HG03442 (cell line): ENCODE measurements around the gene SMC5.
"Not testable (repeated sequence)": the region's sequence is repeated elsewhere in the genome, so short reads cannot be mapped to it uniquely, and the experiment has no call there.

Experiments used
- ATAC-seq: cut with Tn5 transposase; IDR thresholded peaks from one replicate; pipeline ENCODE4 v1.9.1; 2021; ENCODE audit warnings: mild to moderate bottlenecking, moderate library complexity; ENCODE audit not compliant: unreplicated experiment

Gene SMC5

DNA sequence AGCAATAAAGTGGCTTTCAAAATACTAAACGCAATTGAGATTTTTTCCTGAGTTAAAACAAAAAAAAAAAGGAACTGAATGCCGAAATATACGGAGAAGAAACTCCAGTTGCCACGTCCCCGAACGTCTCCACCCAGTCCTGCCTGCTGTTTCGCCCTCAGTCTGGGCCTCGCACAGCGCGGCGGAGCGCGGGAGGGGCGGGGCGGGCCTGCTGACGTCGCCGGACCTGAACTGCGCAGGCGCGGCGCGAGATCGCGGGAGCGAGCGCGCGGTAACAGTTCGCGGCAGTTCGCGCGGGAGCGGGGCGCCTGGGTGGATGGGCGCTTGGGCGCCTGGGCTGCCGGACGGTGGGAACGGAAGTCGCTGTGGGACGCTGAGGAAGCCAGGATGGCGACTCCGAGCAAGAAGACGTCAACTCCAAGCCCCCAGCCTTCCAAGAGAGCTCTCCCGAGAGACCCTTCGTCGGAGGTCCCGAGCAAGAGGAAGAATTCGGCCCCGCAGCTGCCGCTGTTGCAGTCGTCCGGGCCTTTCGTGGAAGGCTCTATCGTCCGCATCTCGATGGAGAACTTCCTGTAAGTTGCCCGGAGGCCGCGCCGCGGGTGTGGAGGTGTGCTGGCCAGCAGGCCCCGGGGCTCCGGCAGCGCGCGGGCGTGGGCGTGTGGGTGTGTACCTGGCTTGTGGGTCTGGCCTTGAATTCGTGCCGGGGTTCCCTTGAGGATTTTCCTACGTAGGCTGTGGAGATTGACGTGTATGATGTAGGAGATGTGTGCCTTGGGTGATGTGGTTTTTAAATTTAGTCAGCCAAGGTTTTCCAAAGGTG, at the start of gene SMC5:
Gene SMC5 (plus strand): TSS at position 287 of the 820 bp plus-strand sequence. CDS start 101 bp downstream, at position 388.
- ATAC-seq, result peak; percentile 74

DNA sequence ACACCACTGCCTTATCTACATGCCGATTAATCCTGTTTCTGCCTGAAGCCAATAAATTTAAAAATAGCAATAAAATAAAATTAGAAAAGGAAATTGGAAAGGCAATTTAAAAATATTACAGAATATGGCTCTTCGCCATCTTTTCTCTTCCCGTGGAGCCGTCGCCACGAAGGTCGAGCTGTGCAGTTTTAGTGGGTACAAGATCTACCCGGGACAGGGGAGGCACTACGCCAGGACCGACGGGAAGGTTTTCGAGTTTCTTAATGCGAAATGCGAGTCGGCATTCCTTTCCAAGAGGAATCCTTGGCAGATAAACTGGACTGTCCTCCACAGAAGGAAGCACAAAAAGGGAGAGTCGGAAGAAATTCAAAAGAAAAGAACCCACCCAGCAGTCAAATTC, 41.7 kb upstream of the SMC5 start:
- no peak for ATAC-seq

DNA sequence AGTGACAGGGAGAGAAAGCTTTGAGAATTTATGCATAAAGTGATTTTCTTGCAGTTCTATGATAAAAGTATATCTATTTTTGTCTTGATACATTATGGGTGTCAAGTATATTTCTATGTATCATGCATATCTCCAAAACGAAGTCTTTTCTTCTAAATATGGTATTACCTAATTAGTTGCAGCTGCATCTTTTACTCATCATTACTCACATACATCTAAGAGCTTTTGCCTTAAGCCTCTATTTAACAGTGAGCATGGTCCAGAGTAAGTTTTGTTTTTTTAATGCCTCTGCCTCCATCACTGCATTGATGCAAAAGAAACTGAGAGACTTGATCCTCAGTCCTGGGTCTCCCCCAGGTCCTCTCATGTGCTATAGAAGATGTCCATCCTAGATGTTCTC, 40.0 kb upstream of the SMC5 start:
- no peak for ATAC-seq

GRCh38 chr9:70220216-70220615, 38.6 kb upstream of the SMC5 start:
- no peak for ATAC-seq

DNA sequence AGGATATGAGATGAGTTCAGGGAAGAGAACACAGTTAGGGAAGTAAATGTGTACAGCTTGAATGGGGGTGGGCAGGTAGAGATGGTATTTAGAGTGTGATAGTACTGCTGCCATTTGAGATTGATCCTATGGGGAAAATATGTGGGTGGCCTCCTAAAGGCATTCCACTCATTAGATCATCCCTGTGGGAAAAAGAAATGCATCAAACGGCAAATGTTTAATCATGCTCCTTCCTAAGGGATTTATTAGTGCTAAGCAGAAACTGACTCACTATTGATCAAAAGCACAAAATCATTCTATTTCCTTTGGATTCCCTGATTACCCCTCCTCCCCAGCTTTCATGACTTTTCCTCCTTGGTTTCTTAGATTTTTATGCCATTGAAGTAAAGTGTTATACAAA, 36.4 kb upstream of the SMC5 start:
- ATAC-seq, result no peak

- no peak for ATAC-seq
Measured at GRCh38 chr9:70228118-70228517, 30.7 kb upstream of the SMC5 start.

DNA sequence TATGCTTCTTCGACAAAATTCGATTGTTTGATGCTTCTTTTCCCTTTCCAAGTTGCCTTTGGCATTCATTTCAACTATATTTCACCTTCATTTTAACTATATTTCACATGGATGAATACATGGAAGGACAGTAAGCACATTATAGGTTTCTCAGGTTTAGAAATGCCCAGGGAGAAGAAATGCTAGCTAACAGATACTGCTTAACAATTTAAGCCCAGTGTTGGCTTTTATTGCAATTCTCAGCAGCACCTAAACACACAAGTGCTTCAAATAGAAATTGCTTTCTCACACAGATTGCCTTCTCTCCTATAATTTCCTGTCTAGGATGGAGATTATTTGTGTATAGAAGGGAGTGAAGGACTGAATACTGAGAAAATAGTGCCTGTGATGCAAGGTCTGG, 30.2 kb upstream of the SMC5 start:
- ATAC-seq, result no peak

DNA sequence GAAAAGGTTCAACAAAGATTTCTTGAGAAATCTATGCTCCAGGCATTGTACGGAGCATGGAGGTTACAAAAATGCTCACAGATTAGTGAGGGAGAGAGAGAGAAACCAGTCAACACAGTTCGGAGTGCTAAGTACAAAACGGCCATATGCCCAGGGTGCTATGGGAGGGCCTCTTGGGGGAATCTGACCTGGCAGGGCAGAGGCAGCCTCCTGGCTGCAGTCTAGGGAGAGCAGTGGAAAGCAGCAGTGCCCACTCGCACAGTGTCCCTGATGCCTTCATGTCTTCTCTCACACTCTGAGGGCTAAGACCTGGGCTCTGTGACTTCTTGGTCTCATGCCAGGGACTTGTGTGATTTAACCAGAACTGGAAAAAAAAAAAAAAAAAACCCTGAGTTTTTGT, 29.8 kb upstream of the SMC5 start:
- no peak for ATAC-seq

- ATAC-seq, result no peak
Measured at GRCh38 chr9:70229579-70229978, 29.2 kb upstream of the SMC5 start.

DNA sequence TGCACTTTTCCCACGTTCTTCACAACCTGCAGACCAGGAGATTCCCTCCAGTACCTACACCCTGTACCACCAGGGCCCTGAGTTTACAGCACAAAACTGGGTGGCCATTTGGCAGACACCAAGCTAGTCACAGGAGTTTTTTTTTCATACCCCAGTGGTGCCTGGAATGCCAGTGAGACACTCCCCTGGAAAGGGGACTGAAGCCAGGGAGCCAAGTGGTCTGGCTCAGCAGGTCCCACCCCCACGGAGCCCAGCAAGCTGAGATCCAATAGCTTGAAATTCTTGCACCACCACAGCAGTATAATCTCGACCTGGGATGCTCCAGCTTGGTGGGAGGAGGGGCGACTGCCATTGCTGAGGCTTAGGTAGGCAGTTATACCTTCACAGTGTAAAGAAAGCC, 26.3 kb upstream of the SMC5 start:
- no peak for ATAC-seq

GRCh38 chr9:70234208-70234607, 24.6 kb upstream of the SMC5 start:
- not testable (repeated sequence) for ATAC-seq

DNA sequence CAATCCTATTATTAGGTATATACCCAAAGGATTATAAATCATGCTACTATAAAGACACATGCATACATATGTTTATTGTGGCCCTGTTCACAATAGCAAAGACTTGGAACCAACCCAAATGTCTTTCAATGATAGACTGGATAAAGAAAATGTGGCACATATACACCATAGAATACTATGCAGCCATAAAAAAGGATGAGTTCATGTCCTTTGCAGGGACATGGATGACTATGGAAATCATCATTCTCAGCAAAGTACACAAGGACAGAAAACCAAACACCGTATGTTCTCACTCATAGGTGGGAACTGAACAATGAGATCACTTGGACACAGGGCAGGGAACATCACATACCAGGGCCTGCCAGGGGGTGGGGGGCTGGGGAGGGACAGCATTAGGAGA, 12.8 kb upstream of the SMC5 start:
- ATAC-seq, result not testable (repeated sequence)

DNA sequence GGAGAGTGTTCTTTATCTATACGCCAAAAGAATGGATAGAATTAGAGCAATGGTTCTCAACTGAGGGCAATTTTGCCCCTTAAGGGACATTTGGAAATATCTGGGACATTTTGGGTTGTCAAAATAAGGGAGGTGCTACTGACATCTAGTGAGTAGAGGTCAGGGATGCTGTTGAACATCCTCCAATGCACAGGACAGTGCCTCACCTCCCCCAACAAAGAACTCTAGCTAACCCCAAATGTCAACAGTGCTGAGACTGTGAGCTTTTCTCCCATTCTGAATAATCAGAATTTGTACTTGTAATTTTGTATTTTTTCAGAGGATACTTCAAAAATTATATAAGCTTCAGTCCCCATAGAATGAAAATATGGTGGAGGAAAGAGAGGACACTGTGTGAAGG, 8.6 kb upstream of the SMC5 start:
- ATAC-seq, result no peak

GRCh38 chr9:70255486-70255885, 3.3 kb upstream of the SMC5 start:
- no peak for ATAC-seq

DNA sequence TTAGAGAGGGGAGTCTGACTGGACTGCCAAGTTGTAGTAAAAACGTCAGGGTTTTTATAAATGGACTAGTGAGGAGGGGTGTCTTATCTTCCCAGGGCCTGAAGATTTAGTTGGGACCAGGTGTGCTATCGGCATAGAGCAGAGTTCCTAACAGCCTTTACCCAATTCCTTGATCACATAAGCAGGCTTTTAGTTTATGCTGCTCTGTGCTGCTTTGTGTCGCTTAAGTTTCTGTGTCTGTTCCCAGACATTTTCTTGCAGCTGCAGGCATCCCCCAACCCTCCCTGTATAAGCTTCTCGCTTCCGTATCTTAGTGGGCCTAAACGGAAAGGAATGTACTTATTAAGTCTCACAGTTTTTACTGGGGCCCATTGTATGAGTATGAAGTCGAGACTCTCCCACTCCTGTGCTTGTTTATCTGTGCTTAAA, 2.6 kb upstream of the SMC5 start:
- no peak for ATAC-seq

- ATAC-seq, result no peak
Measured at GRCh38 chr9:70257502-70257901, 1.3 kb upstream of the SMC5 start.

DNA sequence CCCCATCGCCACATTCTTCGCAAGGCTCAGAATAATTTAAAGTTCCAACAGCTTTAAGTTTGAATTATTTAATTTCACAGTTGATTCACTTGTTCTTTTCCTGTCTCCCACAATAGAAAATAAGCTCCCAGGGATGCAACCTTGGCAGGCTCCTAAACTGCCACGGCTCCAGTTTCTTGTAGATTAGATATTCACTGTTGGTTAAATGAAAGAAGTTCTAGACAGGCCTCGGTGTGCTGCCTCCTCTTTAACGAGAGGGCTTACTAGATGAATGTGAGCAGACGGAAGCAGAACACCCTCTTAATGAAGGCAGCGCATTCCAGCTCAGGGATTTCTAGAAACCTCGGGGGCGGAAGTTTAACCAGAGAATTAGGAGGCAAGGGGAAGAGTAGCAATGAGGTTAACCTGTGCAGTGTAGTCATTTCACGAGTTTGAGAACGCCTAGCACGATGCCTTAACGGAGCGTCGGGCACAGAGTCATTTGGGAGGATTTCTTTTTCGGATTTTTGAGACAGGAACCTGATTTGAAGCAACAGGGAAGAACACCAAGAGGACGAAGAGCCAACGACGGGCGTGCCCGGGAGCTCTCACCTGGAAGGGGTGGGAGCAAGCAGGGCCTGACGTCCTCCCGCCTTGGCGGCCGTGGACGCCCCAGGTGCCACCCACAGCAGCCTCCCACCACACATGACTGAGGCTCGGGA, 637 bp upstream of the SMC5 start:
- peak; percentile 36 for ATAC-seq

DNA sequence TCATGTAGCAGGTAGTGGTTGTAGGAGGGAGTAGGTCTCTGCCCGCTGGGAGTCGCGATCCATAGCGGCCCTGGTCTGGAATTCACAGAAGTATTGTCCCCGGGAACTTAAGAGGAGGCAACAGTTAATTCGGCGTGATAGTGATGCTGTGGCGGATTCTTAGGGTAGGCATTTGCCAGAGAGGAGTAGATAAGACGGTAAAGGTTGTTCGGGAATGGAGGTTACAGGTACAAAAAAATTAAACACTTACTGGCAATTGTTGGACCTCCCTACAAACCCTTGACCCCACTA, 679 bp downstream of the SMC5 start:
- no peak for ATAC-seq

DNA sequence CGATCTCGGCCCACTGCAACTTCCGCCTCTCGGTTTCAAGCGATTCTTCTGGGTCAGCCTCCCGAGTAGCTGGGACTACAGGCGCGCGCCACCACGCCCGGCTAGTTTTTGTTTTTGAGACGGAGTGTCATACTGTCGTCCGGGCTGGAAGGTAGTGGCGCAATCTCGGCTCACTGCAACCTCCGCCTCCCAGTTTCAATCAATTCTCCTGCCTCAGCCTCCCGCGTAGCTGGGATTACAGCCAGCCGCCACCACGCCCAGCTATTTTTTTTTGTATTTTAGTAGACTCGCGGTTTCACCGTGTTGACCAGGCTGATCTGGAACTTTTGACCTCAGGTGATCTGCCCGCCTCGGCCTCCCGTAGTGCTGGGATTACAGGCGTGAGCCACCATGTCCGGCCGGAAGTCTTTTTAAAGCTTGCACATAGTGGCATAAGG, 1.2 kb downstream of the SMC5 start:
- no peak for ATAC-seq

DNA sequence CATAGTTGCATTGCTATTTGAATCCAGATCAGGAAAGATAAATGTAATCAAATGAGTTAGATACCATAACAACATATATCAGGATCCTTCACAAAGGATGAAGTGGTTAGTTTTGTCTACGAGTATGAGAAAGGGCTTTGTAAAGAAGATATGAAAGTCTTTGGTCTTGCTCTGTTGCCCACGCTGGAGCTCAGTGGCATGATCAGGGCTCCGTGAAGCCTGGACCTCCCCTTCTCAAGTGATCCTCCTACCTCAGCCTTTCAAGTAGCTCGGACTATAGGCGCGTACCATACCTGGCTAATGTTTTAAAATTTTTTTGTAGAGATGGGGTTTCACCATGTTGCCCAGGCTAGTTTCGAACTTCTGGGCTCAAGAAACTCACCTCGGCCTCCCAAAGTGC, 1.8 kb downstream of the SMC5 start:
- peak; percentile 29 for ATAC-seq

GRCh38 chr9:70261131-70261870, 2.5 kb downstream of the SMC5 start:
- no peak for ATAC-seq

DNA sequence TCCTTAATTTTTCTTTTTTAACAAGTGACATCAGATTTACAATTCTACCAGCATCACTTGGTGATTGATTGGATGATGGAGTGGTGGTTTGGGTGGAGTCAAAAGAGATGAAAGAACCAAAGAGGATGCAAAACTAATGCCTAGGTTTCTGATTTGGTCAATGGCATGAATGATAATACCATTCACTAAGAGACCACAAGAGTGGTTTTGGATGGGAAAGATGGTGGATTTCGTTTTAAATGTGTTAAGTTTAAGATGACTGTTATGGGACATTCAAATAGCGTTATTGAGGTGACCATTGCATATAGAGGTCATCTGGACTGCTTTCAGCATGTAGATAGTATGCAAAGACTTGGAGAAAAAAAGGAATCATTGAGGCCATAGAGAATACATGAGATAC, 3.6 kb downstream of the SMC5 start:
- ATAC-seq, result no peak
